Effector memory CD4-positive, alpha-beta T cell (primary cell): Measurements from ENCODE around the gene ERICH6.

ENCODE experiments used
- DNase-seq, 3 donors: peaks; one replicate each; pipeline ENCODE4 v3.0.0-alpha.2; 2020
- H3K27ac ChIP-seq: 2 replicates; pipeline ENCODE4 v1.7.0; 2013; ENCODE audit warnings: mild to moderate bottlenecking, low read length, moderate library complexity; ENCODE audit not compliant: insufficient read depth, poor library complexity, severe bottlenecking
- H3K27me3 ChIP-seq: replicated peaks from 2 replicates; pipeline ENCODE4 v1.7.0; 2013; ENCODE audit warnings: mild to moderate bottlenecking, low read length; ENCODE audit not compliant: insufficient read depth, control insufficient read depth, poor library complexity, severe bottlenecking
- H3K36me3 ChIP-seq: 2 replicates; pipeline ENCODE4 v1.7.0; 2013; ENCODE audit warnings: mild to moderate bottlenecking, low read length, moderate library complexity; ENCODE audit not compliant: control insufficient read depth, insufficient read depth
- H3K4me1 ChIP-seq: 2 replicates; pipeline ENCODE4 v1.7.0; 2013; ENCODE audit warnings: low read length, mild to moderate bottlenecking; ENCODE audit not compliant: control insufficient read depth, insufficient read depth, poor library complexity, severe bottlenecking
- H3K4me3 ChIP-seq: 2 replicates; pipeline ENCODE4 v1.7.0; 2013; ENCODE audit warnings: low read length, low read depth, mild to moderate bottlenecking; ENCODE audit not compliant: insufficient read depth, poor library complexity, severe bottlenecking
- H3K9me3 ChIP-seq: 2 replicates; pipeline ENCODE4 v1.7.0; 2013; ENCODE audit warnings: mild to moderate bottlenecking, low read length, moderate library complexity; ENCODE audit not compliant: control insufficient read depth
- total RNA-seq, 3 donors: gene quantifications; one replicate each; lab custom pipeline; 2026; lab: John Stamatoyannopoulos, UW

Gene ERICH6
- 0.19 to 0.70 (median 0.35) reads per million in 3 donors for total RNA-seq

DNA sequence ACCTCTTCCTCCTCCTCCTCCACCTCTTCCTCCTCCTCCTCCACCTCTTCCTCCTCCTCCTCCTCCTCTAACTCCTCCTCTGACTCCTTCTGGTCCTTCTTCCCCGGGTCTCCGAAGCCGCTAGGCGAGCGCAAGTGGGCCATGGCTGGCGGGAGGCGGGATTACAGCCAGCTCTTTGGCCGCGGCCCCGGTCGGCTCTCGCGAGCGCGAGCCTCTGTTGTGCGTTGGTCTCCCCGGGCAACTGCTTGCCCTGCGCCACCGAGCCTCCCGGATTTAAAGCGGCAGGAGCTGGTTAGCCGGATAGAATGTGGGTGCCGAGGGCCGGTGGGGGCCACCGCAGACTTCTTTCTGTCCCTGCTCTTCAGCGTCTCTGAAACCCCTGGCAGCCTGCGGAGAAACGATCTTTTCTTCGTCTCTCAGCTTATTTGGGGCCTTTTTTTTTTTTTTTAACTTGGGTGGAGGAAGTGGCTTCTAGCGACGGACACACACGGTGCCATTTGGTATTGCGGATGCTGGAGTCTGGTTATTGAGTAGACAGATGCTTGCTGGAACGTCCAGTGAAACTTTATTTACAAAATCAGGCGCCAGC is at the start of gene ERICH6:
Gene ERICH6 (minus strand): TSS at position 165 of the 589 bp plus-strand sequence. CDS start 22 bp downstream, at position 143.
- peak within 1 kb of the TSS; percentile 80 for H3K27ac ChIP-seq

DNA sequence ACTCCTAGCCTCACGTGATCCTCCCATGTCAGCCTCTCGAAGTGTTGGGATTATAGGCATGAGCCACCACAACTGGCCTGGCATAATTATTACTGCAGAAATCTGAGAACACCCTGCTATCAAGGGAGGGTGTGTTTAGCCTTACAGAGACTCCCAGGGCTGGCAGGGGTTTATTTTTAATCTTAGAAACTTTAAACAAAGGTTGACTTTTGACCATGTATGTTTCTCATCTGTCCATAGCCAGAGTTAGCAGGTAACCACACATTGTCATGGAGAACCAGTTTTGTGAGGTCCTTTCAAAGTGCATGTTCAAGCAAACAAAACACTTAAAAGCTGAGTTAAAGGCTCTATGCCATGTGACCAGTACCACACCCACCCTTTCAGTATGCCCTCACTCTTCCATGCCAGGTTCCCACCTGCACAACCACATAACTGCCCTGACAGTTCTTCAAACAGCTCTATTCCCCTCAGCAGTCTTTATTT is 48.1 kb upstream of the ERICH6 start:
- Histone ChIP-seq H3K4me3 (no peak overlapping the region), H3K4me1 (peaks cover 7% of the 10 kb centered on the region), H3K27me3 (no peaks in the 10 kb centered on the region), H3K9me3 (no peaks in the 10 kb centered on the region), H3K27ac (no peak overlapping the region), H3K36me3 (peaks cover 4% of the 10 kb centered on the region)
- no peak for DNase-seq

More for the DNA sequence above, at the start of gene ERICH6:
- peak within 1 kb of the TSS; percentile 84 for H3K4me3 ChIP-seq
- H3K4me1 ChIP-seq, result peaks cover 6% of the 10 kb centered on the region
- H3K36me3 ChIP-seq, result no peaks in the 10 kb centered on the region
- no peaks in the 10 kb centered on the region for H3K9me3 ChIP-seq
- peak; percentile 58 to 67 (median 58) for DNase-seq
- no peaks in the 10 kb centered on the region for H3K27me3 ChIP-seq

DNA sequence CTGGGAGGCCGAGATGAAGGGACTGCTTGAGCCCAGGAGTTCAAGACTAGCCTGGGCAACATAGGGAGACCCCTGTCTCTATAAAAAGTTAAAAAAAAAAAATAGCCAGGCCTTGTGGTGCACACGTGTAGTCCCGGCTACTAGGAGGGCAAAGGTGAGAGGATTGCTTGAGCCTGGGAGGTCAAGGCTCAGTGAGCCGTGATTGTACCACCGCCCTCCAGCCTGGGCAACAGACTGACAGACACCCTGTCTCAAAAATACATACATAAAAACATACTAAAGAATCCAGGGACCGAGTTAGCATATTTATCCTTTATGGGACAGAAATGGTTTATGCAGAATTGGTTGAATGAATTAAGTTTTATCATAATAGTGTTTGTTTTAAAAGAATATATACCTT is 45.5 kb upstream of the ERICH6 start:
- no peaks in the 10 kb centered on the region for H3K36me3 ChIP-seq
- no peaks in the 10 kb centered on the region for H3K9me3 ChIP-seq
- DNase-seq, result no peak
- no peak overlapping the region for H3K27ac ChIP-seq
- no peak overlapping the region for H3K4me3 ChIP-seq
- H3K27me3 ChIP-seq, result no peaks in the 10 kb centered on the region
- peaks cover 7% of the 10 kb centered on the region for H3K4me1 ChIP-seq

DNA sequence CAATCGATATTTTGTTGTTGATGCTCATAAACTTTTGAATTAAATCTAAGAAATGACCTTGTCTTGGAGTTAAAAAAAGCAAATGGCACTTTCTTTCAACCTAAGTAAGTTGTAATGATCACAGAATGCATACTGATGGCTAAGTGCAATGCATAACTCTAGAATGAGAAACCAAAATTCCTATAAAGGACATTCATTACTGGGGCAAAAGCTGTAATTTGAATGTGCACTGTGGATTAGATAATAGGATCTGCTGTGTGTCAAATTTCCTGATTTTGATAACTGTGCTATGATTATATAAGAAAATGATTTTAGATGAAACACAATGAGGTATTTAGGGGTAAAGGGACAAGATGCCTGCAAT is 44.9 kb upstream of the ERICH6 start:
- Histone ChIP-seq H3K9me3 (no peaks in the 10 kb centered on the region), H3K27me3 (no peaks in the 10 kb centered on the region), H3K36me3 (no peaks in the 10 kb centered on the region), H3K4me1 (peaks cover 7% of the 10 kb centered on the region), H3K27ac (no peak overlapping the region), H3K4me3 (no peak overlapping the region)
- DNase-seq, result no peak

DNA sequence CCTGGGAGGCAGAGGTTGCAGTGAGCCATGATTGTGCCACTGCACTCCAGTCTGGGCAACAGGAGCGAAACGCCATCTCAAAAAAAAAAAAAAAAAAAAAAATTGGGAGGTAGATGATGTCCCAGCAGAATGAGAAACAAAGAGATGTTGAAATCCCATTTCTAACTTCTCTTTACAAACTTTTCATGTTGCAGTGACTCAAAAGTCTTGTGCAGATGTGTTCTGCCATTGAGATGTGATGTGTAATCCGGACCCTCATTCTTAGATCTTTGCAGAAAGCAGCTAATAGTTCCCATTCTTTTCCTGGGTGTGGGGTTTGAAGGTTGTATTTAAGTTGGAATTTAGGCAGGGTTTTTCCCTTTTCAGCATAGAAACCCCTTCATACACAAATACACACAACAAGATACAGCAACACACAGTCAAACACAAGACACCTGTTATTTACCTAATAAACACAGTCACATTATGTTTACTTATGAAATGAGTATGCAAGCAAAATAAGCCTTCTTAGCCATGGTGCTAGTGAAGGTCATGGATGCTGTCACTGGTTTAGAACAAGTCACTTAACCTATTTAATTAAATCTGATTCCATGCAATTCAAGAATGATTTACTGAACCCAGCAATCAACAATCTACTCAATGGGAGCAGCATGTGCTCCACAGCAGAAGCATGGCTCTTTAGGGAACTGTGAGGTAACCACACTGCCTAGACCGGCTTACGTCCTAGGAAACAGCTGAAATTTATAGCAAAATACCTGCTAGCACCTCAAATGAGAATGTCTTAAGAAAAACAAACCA is 44.4 kb upstream of the ERICH6 start:
- DNase-seq, result no peak

DNA sequence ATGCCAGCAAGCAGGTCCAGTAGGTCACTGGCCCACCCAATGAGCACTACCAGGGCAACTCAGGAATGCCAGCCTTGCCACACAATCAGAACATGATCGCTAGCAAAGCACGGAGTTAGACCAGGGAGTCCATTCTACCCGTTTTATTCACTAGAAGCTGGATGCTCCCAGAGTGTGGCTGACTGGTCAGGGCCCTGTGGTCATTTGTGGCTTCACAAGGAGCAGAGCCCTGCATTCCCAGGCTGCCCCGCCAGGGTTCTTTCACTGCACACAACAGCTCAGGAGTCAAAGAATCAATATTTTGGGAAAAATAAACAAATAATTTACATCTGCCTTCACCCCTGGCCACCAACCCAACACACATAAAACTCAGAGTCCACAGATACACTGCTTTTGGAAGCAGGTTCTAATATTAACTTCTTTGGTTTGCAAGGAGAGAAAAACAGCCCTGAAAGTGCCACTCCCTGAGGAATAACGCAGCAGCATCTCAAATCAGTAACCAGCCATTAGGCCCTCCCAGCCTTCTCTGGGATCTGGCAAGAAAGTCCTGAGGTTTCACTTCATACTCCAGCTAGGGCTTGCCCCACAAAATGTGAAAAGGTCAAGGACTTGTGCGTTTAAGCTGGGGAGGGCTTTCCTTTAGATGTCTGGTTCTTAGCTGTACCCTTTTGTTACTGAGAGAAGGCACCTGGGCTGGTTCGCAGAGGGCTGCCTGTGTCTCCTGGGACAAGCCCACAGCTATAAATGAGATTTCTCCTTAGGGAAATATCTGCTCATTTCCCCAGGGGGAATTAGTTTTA is 43.3 kb upstream of the ERICH6 start:
- DNase-seq, result no peak
- Histone ChIP-seq H3K27me3 (no peaks in the 10 kb centered on the region), H3K4me1 (peaks cover 4% of the 10 kb centered on the region), H3K36me3 (peaks cover 5% of the 10 kb centered on the region), H3K27ac (no peak overlapping the region), H3K4me3 (no peak overlapping the region), H3K9me3 (no peaks in the 10 kb centered on the region)

More for the DNA sequence above, 44.4 kb upstream of the ERICH6 start:
- Histone ChIP-seq H3K9me3 (no peaks in the 10 kb centered on the region), H3K4me1 (peaks cover 7% of the 10 kb centered on the region), H3K27me3 (no peaks in the 10 kb centered on the region), H3K36me3 (no peaks in the 10 kb centered on the region), H3K27ac (no peak overlapping the region), H3K4me3 (no peak overlapping the region)

DNA sequence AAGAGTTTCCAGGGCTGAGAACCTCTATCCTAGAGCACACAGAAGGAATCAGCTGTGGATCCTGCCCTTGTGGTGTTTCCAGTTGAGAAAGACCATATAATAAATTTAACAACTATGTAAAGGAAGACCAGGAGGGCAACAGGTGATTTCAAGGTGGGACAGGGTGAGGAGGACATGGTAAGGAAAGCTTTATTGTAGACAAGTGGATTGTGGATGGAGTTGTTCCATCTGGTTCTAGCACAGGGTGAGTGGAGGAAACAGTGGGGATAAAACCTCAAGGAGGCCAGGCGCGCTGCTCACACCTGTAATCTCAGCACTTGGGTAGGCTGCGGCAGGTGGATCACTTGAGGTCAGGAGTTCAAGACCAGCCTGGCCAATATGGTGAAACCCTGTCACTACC is 42.1 kb upstream of the ERICH6 start:
- Histone ChIP-seq H3K36me3 (peaks cover 16% of the 10 kb centered on the region), H3K4me1 (no peaks in the 10 kb centered on the region), H3K27ac (no peak overlapping the region), H3K4me3 (no peak overlapping the region), H3K9me3 (no peaks in the 10 kb centered on the region), H3K27me3 (no peaks in the 10 kb centered on the region)
- DNase-seq, result no peak

DNA sequence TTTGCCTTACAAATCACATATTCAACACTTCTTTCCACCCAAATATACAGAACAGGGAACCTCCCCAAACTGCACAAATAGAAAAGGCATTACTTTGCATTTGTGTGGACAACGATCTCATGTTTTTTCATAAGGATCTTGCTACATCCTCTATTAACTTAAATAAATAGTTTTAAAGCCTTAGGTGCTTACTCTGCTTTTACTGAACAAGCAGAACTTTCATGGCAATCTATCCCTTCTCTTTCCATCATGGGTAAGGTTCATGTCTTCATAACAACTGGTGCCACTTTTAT is 41.1 kb upstream of the ERICH6 start:
- no peaks in the 10 kb centered on the region for H3K9me3 ChIP-seq
- no peak for DNase-seq
- H3K27ac ChIP-seq, result no peak overlapping the region
- no peaks in the 10 kb centered on the region for H3K27me3 ChIP-seq
- peaks cover 16% of the 10 kb centered on the region for H3K36me3 ChIP-seq
- H3K4me1 ChIP-seq, result peaks cover 6% of the 10 kb centered on the region
- no peak overlapping the region for H3K4me3 ChIP-seq

DNA sequence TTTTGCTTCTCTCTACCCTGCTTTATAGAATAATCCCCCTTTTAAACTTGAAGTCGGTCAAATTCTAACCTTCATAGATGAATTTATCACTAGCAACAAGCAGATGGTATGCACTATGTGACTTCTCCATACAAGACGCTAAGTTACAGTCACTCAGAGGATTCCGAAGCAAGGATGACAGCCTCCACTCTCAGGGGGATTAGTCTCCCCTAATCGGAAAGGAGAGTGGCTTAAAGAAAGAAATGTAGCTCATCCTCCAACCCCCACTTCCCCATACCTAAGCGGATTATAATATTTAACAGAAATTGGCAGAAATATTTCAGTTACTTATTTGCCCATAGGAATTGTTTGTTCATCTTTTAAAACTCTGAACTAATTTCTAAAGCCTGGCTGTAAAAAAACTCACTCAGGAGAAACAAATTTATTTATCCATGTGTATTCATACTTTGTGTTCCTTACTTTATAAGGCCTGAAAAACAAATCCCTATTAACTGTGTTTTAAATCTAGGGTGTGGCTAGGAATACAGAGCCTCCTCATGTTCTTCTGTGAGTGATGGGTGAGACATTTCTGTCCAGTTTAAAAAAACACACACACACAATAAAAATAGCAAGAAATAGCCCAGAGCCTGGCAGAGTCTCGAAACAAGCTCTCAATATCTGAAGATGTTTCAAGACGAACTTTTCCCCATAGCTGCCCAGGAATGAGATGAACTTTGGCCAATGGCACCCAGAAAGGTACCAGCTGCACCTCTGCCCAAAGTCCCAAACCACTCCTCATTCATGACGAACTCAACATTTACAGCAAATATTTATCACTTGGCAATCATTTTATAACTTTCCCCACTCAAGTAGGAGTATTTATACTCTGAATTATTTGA is 40.6 kb upstream of the ERICH6 start:
- DNase-seq, result no peak
- peaks cover 6% of the 10 kb centered on the region for H3K4me1 ChIP-seq
- no peaks in the 10 kb centered on the region for H3K27me3 ChIP-seq
- H3K36me3 ChIP-seq, result peaks cover 16% of the 10 kb centered on the region
- H3K27ac ChIP-seq, result no peak overlapping the region
- H3K9me3 ChIP-seq, result no peaks in the 10 kb centered on the region
- H3K4me3 ChIP-seq, result no peak overlapping the region
